HG03175 (cell line): ENCODE results near the gene TMEM125.

ENCODE experiments used
- ATAC-seq: cut with Tn5 transposase; IDR thresholded peaks from one replicate; pipeline ENCODE4 v1.9.1; 2021; ENCODE audit warnings: mild to moderate bottlenecking, moderate library complexity; ENCODE audit not compliant: unreplicated experiment

TMEM125 gene

DNA sequence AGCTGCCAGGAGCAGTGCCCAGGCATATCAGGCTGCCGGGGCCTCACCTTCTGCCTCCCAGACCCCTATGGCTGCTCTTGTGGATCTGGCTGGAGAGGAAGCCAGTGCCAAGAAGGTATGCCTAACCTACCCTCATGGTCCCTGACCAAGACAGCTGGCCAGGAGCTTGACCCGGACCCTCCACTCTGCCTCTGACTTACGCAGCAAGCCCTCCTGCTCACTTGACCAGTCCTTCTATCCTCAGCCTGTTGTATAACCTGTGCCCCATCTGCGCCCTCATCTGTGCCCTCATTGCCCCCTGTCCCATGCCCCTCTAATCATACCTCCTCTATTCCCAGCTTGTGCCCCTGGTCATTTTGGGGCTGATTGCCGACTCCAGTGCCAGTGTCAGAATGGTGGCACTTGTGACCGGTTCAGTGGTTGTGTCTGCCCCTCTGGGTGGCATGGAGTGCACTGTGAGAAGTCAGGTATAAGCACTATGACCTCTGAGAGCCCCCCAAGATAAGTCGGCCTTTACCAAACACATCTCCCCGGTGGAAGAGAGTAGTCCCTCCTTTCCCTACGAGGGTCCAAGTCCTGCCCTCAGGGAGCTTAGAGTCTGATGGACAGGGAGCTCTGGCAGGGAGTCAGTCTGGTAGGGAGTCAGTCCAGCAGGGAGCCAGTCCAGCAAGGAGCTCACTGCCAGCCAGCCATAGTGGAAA is 37.8 kb downstream of the TMEM125 start:
- no peak for ATAC-seq

DNA sequence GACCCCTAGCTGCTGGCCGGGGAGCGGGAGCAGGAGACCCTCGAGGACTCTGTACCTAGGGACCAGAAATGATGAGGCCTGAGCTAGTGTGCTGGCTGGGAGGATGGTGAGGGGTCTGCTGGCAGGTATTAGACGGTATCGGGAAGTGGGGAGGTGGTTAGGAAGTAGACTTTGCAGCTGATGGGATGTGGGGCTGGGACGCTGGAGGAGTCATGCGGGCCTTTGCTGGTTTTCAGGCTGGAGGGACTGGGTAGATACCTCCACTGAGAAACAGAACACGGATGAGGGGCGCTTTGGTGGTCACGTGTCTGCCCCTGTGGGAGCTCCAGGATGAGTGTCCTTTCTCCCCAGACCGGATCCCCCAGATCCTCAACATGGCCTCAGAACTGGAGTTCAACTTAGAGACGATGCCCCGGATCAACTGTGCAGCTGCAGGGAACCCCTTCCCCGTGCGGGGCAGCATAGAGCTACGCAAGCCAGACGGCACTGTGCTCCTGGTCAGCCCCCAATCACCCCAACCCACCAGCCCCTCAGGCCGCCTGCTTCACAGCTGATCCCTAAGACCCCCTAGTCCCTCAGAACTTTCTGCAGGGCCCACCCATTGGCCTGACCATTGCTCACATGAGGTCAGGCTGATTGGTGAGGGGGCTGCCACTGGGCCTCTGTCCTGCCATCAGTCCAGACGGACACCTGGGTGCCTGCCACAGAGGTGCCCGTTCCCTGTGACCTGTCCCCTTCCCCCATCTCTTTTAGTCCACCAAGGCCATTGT is 39.0 kb downstream of the TMEM125 start:
- ATAC-seq = no peak

GRCh38 chr1:43309405-43310025 is 39.7 kb downstream of the TMEM125 start:
- ATAC-seq = no peak

GRCh38 chr1:43311521-43311920 is 41.7 kb downstream of the TMEM125 start:
- ATAC-seq = no peak

DNA sequence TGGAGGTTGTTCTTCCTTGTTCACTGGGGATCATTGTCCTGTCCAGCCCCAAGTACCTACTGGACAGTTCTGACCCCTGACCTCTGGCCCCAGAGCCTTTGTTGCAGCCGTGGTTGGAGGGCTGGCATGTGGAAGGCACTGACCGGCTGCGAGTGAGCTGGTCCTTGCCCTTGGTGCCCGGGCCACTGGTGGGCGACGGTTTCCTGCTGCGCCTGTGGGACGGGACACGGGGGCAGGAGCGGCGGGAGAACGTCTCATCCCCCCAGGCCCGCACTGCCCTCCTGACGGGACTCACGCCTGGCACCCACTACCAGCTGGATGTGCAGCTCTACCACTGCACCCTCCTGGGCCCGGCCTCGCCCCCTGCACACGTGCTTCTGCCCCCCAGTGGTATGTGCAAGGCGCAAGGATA is 42.4 kb downstream of the TMEM125 start:
- no peak for ATAC-seq

- no peak for ATAC-seq
Observed at GRCh38 chr1:43312663-43313515, 43.1 kb downstream of the TMEM125 start.

DNA sequence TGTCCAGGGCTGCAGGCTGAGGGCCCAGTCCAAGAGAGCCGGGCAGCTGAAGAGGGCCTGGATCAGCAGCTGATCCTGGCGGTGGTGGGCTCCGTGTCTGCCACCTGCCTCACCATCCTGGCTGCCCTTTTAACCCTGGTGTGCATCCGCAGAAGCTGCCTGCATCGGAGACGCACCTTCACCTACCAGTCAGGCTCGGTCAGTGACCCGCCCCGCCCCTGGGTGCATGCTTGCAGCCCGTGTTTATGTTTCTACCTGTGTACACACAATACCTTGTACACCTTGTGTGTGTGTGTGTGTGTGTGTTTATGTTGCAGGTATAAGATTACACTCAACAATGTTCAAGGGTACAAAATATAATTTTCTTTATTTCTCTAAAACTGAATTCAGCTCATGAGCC is 44.0 kb downstream of the TMEM125 start:
- no peak for ATAC-seq

DNA sequence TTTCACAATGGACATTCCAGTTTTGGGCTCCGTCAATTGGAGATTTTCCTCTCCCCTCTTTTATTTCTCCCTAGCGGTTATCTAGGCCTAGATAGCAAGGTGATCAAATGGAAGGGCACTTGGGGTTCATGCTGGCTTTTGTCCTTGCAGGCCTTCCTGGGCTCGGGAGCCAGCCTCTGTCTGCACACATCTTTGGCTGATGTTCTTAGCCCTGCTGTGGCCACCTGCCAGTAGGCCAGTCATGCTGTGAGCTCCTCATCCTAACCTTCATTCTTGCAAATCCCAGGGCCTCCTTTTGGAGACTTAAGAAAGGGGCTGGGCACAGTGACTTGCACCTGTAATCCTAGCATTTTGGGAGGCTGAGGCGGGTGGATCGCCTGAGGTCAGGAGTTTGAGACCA is 44.5 kb downstream of the TMEM125 start:
- ATAC-seq = no peak

GRCh38 chr1:43315481-43315880 is 45.7 kb downstream of the TMEM125 start:
- no peak for ATAC-seq

- no peak for ATAC-seq
Observed at GRCh38 chr1:43315963-43316737, 46.4 kb downstream of the TMEM125 start.

GRCh38 chr1:43316738-43317520 is 47.1 kb downstream of the TMEM125 start:
- ATAC-seq = no peak

DNA sequence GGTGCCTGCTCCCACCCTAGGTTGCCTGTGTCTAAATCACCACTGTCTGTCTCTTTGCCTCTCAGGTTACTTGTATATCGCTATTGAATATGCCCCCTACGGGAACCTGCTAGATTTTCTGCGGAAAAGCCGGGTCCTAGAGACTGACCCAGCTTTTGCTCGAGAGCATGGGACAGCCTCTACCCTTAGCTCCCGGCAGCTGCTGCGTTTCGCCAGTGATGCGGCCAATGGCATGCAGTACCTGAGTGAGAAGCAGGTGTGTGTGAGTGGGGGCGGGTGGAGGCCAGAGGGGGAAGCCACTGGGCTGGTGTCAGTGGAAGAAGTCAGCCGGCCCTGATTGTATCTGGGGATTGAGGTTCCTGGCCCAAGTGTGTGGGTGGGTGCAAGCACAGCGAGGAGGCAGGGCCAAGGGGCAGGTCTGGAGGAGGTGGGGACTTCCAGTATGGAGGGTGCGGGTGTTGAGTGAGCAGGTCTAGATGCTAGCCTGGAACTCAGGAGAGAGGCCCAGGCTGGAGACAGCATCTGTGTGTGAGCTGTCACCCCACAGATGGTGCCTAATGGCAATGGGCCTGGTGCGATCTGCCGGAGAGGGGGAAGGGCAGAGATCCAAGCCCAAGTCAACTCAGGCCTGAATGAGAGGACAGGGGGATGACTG is 48.2 kb downstream of the TMEM125 start:
- no peak for ATAC-seq

DNA sequence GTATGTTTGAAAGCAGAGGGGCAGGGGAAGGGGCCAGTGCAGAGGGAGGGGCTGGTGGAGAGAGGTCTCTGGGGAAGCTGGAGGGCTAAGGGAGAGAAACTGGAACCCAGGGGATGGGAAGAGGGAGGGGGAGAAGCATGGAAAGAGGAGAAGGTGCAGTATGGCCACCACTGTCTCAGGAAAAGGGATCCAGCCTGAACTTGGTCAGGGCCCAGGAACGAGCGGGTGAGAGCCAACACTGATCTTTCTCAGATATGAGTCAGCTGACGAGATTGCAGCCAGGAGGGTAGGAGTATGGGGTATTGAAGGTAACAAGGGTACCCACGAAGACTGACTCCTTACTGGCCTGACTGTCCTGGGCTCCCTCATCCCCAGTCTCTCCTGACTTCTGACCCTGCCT is 49.0 kb downstream of the TMEM125 start:
- ATAC-seq = no peak

DNA sequence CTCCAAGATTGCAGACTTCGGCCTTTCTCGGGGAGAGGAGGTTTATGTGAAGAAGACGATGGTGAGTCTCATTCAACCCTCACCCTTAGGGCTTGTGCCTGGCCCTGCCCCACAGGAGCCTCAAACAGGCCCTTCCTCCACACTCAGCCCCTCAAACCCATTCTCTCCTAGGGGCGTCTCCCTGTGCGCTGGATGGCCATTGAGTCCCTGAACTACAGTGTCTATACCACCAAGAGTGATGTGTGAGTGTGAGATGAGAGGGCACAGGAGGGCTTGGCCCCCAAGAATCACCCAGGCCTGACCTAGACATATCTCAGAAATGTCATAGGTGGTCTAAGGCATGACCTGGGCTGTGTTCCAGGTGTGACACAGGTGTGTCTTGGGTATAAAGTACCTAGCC is 49.5 kb downstream of the TMEM125 start:
- no peak for ATAC-seq

DNA sequence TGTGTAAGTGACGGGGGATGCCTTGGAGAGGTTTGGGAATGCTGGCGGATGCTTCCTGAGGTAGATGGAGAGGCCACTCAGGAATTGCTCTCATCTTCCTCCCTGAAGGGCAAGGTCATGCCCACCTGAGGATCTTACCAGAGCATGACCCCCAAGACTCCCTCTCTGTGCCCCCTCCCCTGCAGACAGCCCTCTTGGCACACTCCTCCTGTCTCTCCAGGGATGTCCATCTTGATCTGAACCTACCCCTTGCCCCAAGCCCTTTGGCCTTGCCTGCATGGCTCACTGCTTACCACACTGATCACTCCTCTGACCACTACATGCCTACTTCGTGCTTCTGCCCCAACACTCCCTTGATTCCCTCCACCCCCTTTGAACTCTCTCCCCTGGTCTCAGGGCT is 50.0 kb downstream of the TMEM125 start:
- no peak for ATAC-seq

- no peak for ATAC-seq
Observed at GRCh38 chr1:43321331-43321891, 51.6 kb downstream of the TMEM125 start.

DNA sequence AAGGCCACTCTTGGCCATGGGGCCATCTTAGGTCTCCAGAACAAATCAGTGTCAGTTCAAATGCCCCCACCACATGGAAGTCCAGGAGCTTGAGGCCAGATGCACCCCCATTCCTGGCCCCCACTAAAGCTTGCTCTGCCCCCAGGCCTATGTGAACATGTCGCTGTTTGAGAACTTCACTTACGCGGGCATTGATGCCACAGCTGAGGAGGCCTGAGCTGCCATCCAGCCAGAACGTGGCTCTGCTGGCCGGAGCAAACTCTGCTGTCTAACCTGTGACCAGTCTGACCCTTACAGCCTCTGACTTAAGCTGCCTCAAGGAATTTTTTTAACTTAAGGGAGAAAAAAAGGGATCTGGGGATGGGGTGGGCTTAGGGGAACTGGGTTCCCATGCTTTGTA is 52.7 kb downstream of the TMEM125 start:
- no peak for ATAC-seq
